ENCODE measurements around the gene GMPR2.
"Not testable (repeated sequence)": the region's sequence is repeated elsewhere in the genome, so short reads cannot be mapped to it uniquely, and the experiment has no call there.

Gene GMPR2

GRCh38 chr14:24203249-24203886 lies 29.4 kb upstream of the GMPR2 start:
- not testable (repeated sequence) for DNase-seq

GRCh38 chr14:24204163-24205146 lies 28.3 kb upstream of the GMPR2 start:
- DNase-seq = no peak

- no peak for DNase-seq
These were observed 26.2 kb upstream of the GMPR2 start for GRCh38 chr14:24206260-24207103.

GRCh38 chr14:24207104-24207551 lies 25.6 kb upstream of the GMPR2 start:
- DNase-seq = no peak

- no peak for DNase-seq
These were observed 25.1 kb upstream of the GMPR2 start for GRCh38 chr14:24207625-24208024.

GRCh38 chr14:24211311-24211710 lies 21.4 kb upstream of the GMPR2 start:
- no peak for DNase-seq

- DNase-seq = peak; percentile 91
These were observed 19.5 kb upstream of the GMPR2 start, which contains the start of gene CHMP4A for GRCh38 chr14:24212924-24213865. CHMP4A (minus strand) TSS chr14:24213488; CDS start chr14:24213439, 49 bp downstream.

GRCh38 chr14:24213866-24214662 lies 18.7 kb upstream of the GMPR2 start:
- no peak for DNase-seq

- peak; percentile 30 for DNase-seq
These were observed 17.0 kb upstream of the GMPR2 start, which contains the start of gene MDP1 for GRCh38 chr14:24215495-24216344. MDP1 (minus strand) TSS chr14:24216066; CDS start chr14:24215955, 111 bp downstream.

GRCh38 chr14:24216345-24216699 lies 16.4 kb upstream of the GMPR2 start:
- DNase-seq = no peak

GRCh38 chr14:24216876-24217275 lies 15.9 kb upstream of the GMPR2 start:
- DNase-seq = not testable (repeated sequence)

- no peak for DNase-seq
These were observed 13.6 kb upstream of the GMPR2 start for GRCh38 chr14:24219080-24219479.

- no peak for DNase-seq
These were observed 13.2 kb upstream of the GMPR2 start for GRCh38 chr14:24219521-24219920.

- not testable (repeated sequence) for DNase-seq
These were observed 9.7 kb upstream of the GMPR2 start for GRCh38 chr14:24222987-24223386.

- no peak for DNase-seq
These were observed 8.1 kb upstream of the GMPR2 start for GRCh38 chr14:24224618-24225071.

GRCh38 chr14:24226473-24226872 lies 6.3 kb upstream of the GMPR2 start:
- no peak for DNase-seq

GRCh38 chr14:24228902-24229301 lies 3.8 kb upstream of the GMPR2 start:
- DNase-seq = no peak

- DNase-seq = no peak
These were observed 1.2 kb upstream of the GMPR2 start for GRCh38 chr14:24231263-24232120.

Measured in T1000 (cell line).